ENCODE measurements around the gene ITGAX.
"Not testable (repeated sequence)": the region's sequence is repeated elsewhere in the genome, so short reads cannot be mapped to it uniquely, and the experiment has no call there.

ITGAX gene

GRCh38 chr16:31401436-31401835 is 46.5 kb downstream of the ITGAX start:
- no peak for TF ChIP-seq ZNF274 (IDR thresholded peaks at IDR 0.05; ENCODE audit: low read depth, low read length)
- H3K4me3 ChIP-seq (ENCODE audit: low read length) = no peak overlapping the region

DNA sequence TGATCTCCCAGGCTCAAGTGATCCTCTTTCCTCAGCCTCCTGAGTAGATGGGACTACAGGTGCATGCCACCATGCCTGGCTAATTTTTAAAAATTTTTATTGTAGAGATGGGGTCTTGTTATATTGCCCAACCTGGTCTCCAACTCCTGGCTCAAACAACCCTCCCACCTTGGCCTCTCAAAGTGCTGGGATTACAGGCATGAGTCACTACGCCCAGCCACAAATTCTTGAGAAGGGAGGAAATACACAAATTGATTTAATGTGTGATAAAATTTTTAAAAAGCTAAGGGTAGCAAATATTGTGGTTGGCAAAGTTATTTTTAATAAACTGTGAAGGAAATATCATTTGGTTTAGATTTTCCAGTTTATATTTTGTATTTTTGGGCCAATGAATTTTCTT is 47.7 kb downstream of the ITGAX start:
- H3K4me3 ChIP-seq (ENCODE audit: low read length) = no peak overlapping the region

GRCh38 chr16:31403590-31404352 is 48.8 kb downstream of the ITGAX start:
- no peak for TF ChIP-seq ZNF274 (IDR thresholded peaks at IDR 0.05; ENCODE audit: low read depth, low read length)
- H3K4me3 ChIP-seq (ENCODE audit: low read length) = no peak overlapping the region

More for the DNA sequence above, 47.7 kb downstream of the ITGAX start:
- TF ChIP-seq ZNF274 (IDR thresholded peaks at IDR 0.05; ENCODE audit: low read depth, low read length) = no peak

GRCh38 chr16:31404353-31405064 is 49.5 kb downstream of the ITGAX start:
- TF ChIP-seq ZNF274 (IDR thresholded peaks at IDR 0.05; ENCODE audit: low read depth, low read length) = no peak
- H3K4me3 ChIP-seq (ENCODE audit: low read length) = no peak overlapping the region

GRCh38 chr16:31407406-31407805 is 52.4 kb downstream of the ITGAX start:
- no peak overlapping the region for H3K4me3 ChIP-seq (ENCODE audit: low read length)
- no peak for TF ChIP-seq ZNF274 (IDR thresholded peaks at IDR 0.05; ENCODE audit: low read depth, low read length)

GRCh38 chr16:31409433-31409832 is 54.5 kb downstream of the ITGAX start:
- H3K4me3 ChIP-seq (ENCODE audit: low read length) = no peak overlapping the region
- no peak for TF ChIP-seq ZNF274 (IDR thresholded peaks at IDR 0.05; ENCODE audit: low read depth, low read length)

GRCh38 chr16:31410082-31410481 is 55.1 kb downstream of the ITGAX start:
- TF ChIP-seq ZNF274 (IDR thresholded peaks at IDR 0.05; ENCODE audit: low read depth, low read length) = no peak
- no peak overlapping the region for H3K4me3 ChIP-seq (ENCODE audit: low read length)

GRCh38 chr16:31411024-31411844 is 56.3 kb downstream of the ITGAX start:
- TF ChIP-seq ZNF274 (IDR thresholded peaks at IDR 0.05; ENCODE audit: low read depth, low read length) = no peak
- H3K4me3 ChIP-seq (ENCODE audit: low read length) = no peak overlapping the region

- H3K4me3 ChIP-seq (ENCODE audit: low read length) = no peak overlapping the region
- no peak for TF ChIP-seq ZNF274 (IDR thresholded peaks at IDR 0.05; ENCODE audit: low read depth, low read length)
These were observed 57.8 kb downstream of the ITGAX start for GRCh38 chr16:31412750-31413149.

DNA sequence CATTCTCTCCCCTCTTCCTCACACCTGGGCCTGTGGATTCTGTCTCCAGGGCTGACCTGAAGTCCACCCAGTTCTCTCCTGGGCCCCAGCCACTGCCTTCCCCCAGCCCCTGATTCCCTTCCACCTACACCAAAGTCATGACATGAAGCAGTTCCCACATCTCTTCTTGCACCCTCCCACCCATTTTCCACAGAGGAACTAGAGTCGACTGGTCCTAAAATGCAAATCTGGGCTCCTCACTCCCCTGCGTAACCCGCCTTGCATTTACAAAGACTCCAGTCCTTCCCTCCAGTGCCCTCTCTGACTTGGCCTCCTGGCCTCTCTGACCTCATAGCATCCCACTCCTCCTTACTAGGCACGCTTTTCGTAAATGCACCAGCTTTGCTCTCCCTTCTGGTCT is 58.4 kb downstream of the ITGAX start:
- no peak overlapping the region for H3K4me3 ChIP-seq (ENCODE audit: low read length)
- no peak for TF ChIP-seq ZNF274 (IDR thresholded peaks at IDR 0.05; ENCODE audit: low read depth, low read length)

DNA sequence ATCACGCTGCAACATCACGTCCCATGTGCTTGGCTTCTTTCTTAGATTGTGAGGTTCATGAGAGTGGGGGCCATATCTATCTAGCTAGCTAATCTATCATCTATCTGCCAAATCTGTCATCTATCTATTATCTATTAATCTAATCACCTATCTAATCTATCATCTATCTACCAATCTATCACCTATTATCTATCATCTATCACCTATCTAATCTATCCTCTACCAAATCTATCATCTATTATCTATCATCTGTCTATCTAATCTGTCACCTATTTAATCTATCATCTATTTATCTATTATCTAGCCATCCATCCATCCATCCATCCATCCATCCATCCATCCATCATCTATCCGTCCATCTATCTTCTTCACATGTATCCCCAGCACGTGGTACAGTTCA is 59.0 kb downstream of the ITGAX start:
- H3K4me3 ChIP-seq (ENCODE audit: low read length) = no peak overlapping the region
- no peak for TF ChIP-seq ZNF274 (IDR thresholded peaks at IDR 0.05; ENCODE audit: low read depth, low read length)

GRCh38 chr16:31414706-31415105 is 59.7 kb downstream of the ITGAX start:
- no peak for TF ChIP-seq ZNF274 (IDR thresholded peaks at IDR 0.05; ENCODE audit: low read depth, low read length)
- no peak overlapping the region for H3K4me3 ChIP-seq (ENCODE audit: low read length)

DNA sequence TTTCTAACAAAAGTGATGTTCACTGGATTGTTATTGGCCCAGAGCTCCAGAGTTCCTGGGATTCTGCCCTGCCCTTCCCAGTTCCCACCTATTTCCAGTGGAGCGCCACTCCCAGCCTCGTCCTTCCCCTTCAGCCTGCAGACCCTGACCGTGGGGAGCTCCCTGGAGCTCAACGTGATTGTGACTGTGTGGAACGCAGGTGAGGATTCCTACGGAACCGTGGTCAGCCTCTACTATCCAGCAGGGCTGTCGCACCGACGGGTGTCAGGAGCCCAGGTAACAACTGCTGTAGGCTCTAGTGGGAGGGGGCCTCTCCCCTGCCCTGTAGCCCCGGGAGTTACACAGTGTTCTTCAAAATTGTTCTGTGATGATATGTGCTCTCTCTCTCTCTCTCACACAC is 61.4 kb downstream of the ITGAX start:
- no peak overlapping the region for H3K4me3 ChIP-seq (ENCODE audit: low read length)
- TF ChIP-seq ZNF274 (IDR thresholded peaks at IDR 0.05; ENCODE audit: low read depth, low read length) = no peak

- H3K4me3 ChIP-seq (ENCODE audit: low read length) = not testable (repeated sequence)
These were observed 62.1 kb downstream of the ITGAX start for GRCh38 chr16:31417036-31417435.

DNA sequence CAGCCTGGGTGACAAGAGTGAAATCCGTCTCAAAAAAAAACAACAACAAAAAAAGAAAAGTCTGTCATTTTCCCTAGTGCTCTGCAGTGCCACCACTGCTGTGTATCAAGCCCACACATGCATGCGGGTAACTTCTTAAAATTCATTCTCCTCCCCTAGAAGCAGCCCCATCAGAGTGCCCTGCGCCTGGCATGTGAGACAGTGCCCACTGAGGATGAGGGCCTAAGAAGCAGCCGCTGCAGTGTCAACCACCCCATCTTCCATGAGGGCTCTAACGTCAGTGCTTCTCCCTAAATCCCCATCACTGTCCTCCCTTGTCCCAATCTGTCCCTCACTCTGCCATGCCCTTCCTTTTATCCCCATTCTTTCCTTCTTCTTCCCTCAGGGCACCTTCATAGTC is 62.9 kb downstream of the ITGAX start:
- TF ChIP-seq ZNF274 (IDR thresholded peaks at IDR 0.05; ENCODE audit: low read depth, low read length) = no peak

More for the DNA sequence above, 62.9 kb downstream of the ITGAX start:
- H3K4me3 ChIP-seq (ENCODE audit: low read length) = no peak overlapping the region

Data from GM08714 (cell line).